Ectodermal cell (in vitro differentiated cells): Measurements from ENCODE around the gene CMSS1.

Source experiments
- H3K27ac ChIP-seq: 2 replicates; pipeline ENCODE4 v1.7.0; 2013; ENCODE audit warnings: mild to moderate bottlenecking, low read depth, low read length; ENCODE audit not compliant: insufficient read depth, poor library complexity, severe bottlenecking
- H3K27me3 ChIP-seq: 2 replicates; pipeline ENCODE4 v1.7.0; 2013; ENCODE audit warnings: mild to moderate bottlenecking, low read length; ENCODE audit not compliant: insufficient read depth, control insufficient read depth, poor library complexity, severe bottlenecking
- H3K36me3 ChIP-seq: one replicate; pipeline ENCODE4 v1.7.0; 2013; ENCODE audit warnings: low read length; ENCODE audit not compliant: control insufficient read depth, insufficient read depth
- H3K4me1 ChIP-seq: one replicate; pipeline ENCODE4 v1.7.0; 2013; ENCODE audit warnings: low read length; ENCODE audit not compliant: control insufficient read depth, insufficient read depth
- H3K4me3 ChIP-seq: 2 replicates; pipeline ENCODE4 v1.7.0; 2013; ENCODE audit warnings: low read depth, low read length, control low read depth; ENCODE audit not compliant: insufficient read depth
- H3K9me3 ChIP-seq: 2 replicates; pipeline ENCODE4 v1.7.0; 2013; ENCODE audit warnings: mild to moderate bottlenecking, low read length, moderate library complexity; ENCODE audit not compliant: control insufficient read depth
- WGBS, 2 experiments: methylation state at CpG; one replicate each; pipeline ENCODE4 v1.1.7; 2013; ENCODE audit warnings: missing lambda C conversion rate in 2 of 2; 5-methylcytosine and 5-hydroxymethylcytosine counted together

CMSS1 gene

DNA sequence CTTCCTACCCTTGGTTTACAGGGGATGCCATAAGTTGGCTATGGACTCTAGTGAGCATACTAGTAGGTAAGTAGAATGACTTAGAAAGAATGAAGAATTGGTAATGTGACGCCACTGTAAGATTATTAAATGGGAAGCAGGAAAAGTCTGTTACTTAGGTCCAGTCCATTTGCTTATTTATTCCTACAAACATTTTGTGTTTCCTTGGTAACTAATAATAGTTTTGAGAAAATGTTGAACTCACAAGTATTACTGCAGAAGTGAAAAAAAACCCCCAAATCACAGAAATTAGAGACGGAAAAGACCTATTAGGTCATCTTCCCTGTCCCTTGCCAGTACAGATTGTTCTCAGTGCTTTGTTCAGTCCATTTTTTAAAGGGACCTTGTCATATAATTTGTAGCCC is 63.5 kb downstream of the CMSS1 start:
- no peak overlapping the region for H3K4me3 ChIP-seq
- H3K9me3 ChIP-seq, result no peaks in the 10 kb centered on the region
- H3K4me1 ChIP-seq, result no peaks in the 10 kb centered on the region
- H3K36me3 ChIP-seq, result no peaks in the 10 kb centered on the region
- no peak overlapping the region for H3K27ac ChIP-seq
- WGBS, 2 experiments, result 96 to 99% methylated on average over 2 of the region's 2 CpGs
- H3K27me3 ChIP-seq, result peaks cover 20% of the 10 kb centered on the region

DNA sequence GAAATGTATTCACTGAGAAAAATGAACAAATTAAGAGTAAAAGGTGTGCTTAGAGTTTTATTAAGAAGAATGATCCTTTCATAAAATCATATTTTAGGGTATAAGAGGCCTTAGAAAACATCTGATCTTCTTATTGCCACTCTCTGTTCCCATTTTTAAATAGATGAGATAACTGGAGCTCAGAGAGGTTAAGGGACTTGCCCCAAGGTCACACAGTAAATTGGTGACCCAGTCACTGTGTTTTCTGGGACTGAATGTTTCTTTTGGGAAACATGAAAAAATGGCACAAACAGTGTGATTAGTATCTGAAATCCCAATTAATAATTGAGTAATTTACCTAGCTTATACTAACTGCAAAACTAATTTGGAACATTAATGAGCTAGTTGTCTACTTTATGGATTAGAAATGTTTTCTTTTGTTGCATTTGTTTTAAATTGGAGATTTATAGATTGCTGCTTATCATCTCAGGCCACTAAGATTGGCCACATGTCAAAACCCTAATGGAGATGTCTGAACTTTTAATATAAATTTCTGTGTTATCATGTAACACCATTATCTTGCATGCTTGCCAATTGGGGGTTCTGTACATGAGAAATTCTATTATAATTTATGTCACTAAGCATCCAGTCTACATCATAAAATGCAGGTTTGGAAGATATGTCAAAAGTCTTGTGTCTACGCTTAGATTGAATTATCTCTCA is 64.9 kb downstream of the CMSS1 start:
- WGBS, 2 experiments, result 75 to 95% methylated on average over 1 of the region's 1 CpG

DNA sequence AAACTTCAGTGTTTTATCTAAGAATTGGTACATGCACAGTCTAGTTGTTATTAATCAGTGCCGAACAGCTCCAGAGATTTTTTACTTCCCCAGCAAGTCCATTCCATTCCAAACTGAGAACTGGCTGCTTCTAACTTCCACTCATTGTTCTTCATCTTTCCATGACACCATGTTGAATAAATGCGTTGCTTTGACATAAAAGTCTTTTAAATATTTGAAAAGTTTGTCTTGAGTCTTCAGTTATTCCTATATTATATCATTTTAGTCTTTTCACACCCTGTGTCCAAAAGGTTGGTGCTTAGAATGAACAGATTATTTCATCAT is 65.4 kb downstream of the CMSS1 start:
- H3K27me3 ChIP-seq, result peaks cover under 1% of the 10 kb centered on the region
- 91 to 100% methylated on average over 1 to 2 of the region's 2 CpGs for WGBS, 2 experiments

More for the DNA sequence above, 64.9 kb downstream of the CMSS1 start:
- H3K27ac ChIP-seq, result no peak overlapping the region
- H3K4me1 ChIP-seq, result no peaks in the 10 kb centered on the region
- H3K9me3 ChIP-seq, result no peaks in the 10 kb centered on the region
- no peaks in the 10 kb centered on the region for H3K36me3 ChIP-seq
- no peak overlapping the region for H3K4me3 ChIP-seq
- peaks cover 5% of the 10 kb centered on the region for H3K27me3 ChIP-seq

DNA sequence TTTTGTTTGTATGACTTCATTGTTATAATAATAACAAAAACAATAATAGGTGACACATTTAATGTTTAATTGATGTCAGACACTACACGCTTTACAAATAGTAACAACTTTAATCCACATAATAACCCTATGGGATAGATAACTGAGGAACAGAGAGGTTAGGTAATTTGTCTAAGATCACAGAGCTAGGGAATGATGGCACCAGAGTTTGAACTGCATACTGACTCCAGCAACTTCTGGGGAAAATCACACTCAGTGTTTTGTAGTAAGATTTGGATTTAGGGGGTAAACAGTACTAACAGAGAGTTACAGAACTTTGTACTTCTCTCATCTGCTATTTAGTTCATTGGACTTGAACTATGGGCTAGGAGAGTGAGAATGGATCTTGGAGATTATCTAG is 66.0 kb downstream of the CMSS1 start:
- Histone ChIP-seq H3K36me3 (no peaks in the 10 kb centered on the region), H3K27ac (no peak overlapping the region), H3K4me1 (no peaks in the 10 kb centered on the region), H3K27me3 (no peaks in the 10 kb centered on the region), H3K4me3 (no peak overlapping the region), H3K9me3 (no peaks in the 10 kb centered on the region)
- WGBS, 2 experiments, result no CpG with 5 or more reads among the region's 1 CpG

More for the DNA sequence above, 65.4 kb downstream of the CMSS1 start:
- Histone ChIP-seq H3K36me3 (no peaks in the 10 kb centered on the region), H3K4me1 (no peaks in the 10 kb centered on the region), H3K27ac (no peak overlapping the region), H3K4me3 (no peak overlapping the region), H3K9me3 (no peaks in the 10 kb centered on the region)

DNA sequence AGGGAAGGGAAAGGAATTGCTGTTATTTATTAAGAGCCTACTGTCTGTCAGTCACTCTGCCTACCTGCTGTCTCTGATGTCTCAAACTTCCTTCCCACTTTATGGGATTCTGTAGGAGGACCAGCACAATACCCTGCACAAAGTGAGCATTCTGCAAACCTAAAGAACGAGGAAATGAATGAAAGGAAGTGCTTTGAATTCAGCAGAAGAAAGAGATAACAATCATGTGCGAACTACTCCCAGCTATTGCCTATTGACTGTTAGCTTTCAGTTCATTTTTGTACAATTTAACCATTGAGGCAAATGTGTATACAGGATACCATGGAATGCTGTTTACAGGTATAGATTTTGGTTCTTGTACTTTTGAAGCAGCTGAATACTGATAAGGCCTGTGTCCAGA is 66.8 kb downstream of the CMSS1 start:
- WGBS, 2 experiments, result 73 to 81% methylated on average over 2 of the region's 2 CpGs
- no peaks in the 10 kb centered on the region for H3K9me3 ChIP-seq
- no peaks in the 10 kb centered on the region for H3K27me3 ChIP-seq
- H3K4me1 ChIP-seq, result no peaks in the 10 kb centered on the region
- H3K4me3 ChIP-seq, result no peak overlapping the region
- H3K27ac ChIP-seq, result no peak overlapping the region
- H3K36me3 ChIP-seq, result no peaks in the 10 kb centered on the region

DNA sequence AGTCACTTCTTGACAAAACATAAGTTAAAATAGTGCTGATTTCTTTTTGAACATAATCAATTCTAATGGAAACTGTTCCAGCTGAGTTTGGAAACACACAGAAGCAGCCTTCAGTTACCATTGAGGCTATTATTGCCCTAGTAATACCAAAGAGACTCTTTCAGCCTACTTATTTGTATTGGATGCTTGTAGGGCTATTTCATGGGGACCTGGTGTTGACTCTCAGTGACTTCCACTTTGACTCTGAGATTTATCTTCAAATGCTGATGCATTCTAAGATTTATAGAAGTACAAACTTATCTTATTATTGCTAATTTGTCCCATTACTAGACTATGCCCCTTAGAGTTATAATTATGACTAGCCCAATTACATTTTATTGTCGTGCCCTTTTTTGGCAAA is 67.4 kb downstream of the CMSS1 start:
- Histone ChIP-seq H3K27ac (no peak overlapping the region), H3K36me3 (no peaks in the 10 kb centered on the region), H3K4me3 (no peak overlapping the region), H3K4me1 (no peaks in the 10 kb centered on the region), H3K27me3 (no peaks in the 10 kb centered on the region), H3K9me3 (no peaks in the 10 kb centered on the region)
- WGBS, 2 experiments, result 100% methylated on average over 1 of the region's 1 CpG

DNA sequence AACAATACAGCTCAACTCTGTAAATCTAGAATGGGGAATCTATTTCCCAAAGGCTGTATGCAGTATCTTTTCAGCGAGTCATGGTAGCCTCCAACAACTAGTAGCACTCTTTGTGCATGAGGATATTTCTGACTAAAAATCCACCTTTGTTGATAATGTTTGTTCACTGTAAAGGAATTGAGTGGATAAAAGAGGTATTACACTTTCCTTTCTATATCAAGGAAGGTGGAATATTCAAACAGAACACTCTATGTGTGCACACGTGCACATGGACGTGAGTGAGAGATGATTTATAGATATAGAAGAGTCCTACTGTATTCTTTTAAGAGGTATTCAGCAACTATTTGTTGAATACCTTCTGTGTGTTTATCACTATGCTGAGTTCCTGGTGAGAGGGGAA is 68.2 kb downstream of the CMSS1 start:
- H3K27ac ChIP-seq, result no peak overlapping the region
- no peaks in the 10 kb centered on the region for H3K4me1 ChIP-seq
- no peaks in the 10 kb centered on the region for H3K9me3 ChIP-seq
- H3K36me3 ChIP-seq, result no peaks in the 10 kb centered on the region
- H3K4me3 ChIP-seq, result no peak overlapping the region
- 96 to 97% methylated on average over 3 of the region's 3 CpGs for WGBS, 2 experiments
- no peaks in the 10 kb centered on the region for H3K27me3 ChIP-seq

DNA sequence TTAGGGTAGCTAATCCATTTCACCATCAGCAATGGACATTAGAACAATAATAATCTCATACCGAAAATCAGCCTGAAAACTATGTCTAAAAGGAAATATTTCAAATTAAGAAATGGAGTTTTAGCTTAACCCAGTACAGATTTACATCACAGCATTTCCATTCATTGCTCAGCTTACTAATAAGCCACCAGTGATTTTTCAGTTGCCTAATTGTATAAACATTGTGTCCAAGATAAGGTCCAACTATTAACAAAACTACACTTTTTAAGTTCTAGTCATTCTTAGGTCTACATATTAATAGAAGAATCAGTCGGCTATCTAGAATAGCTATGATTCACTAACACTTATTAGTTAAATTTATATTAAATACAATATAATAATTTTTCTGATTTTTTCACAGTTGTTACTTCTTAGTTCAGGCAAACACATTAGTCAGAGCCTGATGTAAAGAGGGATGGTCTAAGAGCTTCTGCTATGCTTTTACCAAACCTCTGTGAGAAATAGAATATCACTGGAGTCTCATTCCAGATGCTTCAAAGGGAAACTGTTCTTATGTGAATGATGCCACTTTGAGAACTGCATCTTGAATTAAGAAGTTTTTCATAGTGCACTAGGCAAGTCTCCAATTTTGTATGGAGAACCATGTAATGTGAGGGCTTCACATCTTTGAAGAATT is 74.1 kb downstream of the CMSS1 start:
- H3K27ac ChIP-seq, result no peak overlapping the region
- H3K4me1 ChIP-seq, result peaks cover 3% of the 10 kb centered on the region
- no peaks in the 10 kb centered on the region for H3K27me3 ChIP-seq
- no peaks in the 10 kb centered on the region for H3K9me3 ChIP-seq
- H3K36me3 ChIP-seq, result no peaks in the 10 kb centered on the region
- 57% methylated on average over 1 of the region's 2 CpGs; no CpG with 5 or more reads in 1 of the 2 experiments for WGBS, 2 experiments
- H3K4me3 ChIP-seq, result no peak overlapping the region

DNA sequence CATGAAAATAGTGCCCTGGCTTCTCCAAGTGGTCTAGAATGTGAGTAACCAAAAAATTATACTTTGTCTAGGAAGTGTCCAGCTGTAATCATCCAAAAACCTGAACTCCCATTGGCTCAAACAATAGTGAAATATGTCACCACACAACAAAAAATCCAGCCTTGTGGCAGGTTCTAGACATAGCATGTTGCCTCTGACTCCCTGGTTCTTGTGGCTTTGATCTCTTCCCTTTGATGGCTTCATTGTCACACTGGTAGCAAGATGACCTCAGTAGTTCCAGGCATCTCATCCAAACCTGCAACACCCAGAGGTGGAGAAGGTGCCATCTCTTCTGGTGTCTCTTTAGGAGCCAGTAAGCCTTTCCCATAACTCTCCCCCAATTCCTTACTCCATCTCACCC is 74.7 kb downstream of the CMSS1 start:
- Histone ChIP-seq H3K4me3 (no peak overlapping the region), H3K9me3 (no peaks in the 10 kb centered on the region), H3K36me3 (no peaks in the 10 kb centered on the region), H3K27ac (no peak overlapping the region), H3K4me1 (peaks cover 3% of the 10 kb centered on the region), H3K27me3 (no peaks in the 10 kb centered on the region)

DNA sequence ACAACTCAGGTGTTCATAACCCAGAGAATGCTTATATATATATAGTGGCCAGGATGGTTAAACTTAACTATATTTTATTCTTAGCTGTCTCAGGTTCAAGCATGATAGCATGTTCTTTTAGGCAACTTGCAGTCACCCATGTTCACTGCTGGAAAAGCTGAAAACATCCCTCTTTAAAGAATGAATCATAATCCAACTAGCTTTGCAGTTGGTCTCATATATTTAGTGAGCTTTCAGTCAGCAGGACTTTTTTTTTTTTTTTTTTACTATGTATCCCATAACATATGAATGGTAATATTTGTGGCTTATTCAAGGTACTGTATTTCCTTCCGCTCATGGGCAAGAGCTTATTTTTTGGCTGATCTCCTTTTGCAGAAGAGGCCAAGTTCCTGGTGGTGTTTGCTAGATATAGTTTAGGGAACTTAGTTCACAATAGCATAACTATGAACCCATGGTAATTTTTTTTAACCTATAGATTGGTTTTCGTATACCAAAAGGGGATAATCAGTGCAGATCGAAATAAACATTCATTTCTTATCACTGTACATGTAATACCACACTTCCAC is 77.6 kb downstream of the CMSS1 start:
- 94% methylated on average over 3 of the region's 3 CpGs for WGBS, 2 experiments
- no peak overlapping the region for H3K27ac ChIP-seq

More for the DNA sequence above, 77.6 kb downstream of the CMSS1 start:
- no peaks in the 10 kb centered on the region for H3K36me3 ChIP-seq
- H3K4me3 ChIP-seq, result no peak overlapping the region
- H3K27me3 ChIP-seq, result no peaks in the 10 kb centered on the region
- H3K9me3 ChIP-seq, result no peaks in the 10 kb centered on the region
- peaks cover 3% of the 10 kb centered on the region for H3K4me1 ChIP-seq
